Kidney (tissue), 14 donors: ENCODE results near the gene ARG1. TPM values are rescaled to one million over a fixed set of nuclear protein-coding genes. Genes with fewer than 3 reads are reported as not detected.

ENCODE experiments used
- DNase-seq, 5 donors: peaks; one replicate each; pipeline ENCODE4 v3.0.0-alpha.2; 2013 to 2020
- FAIRE-seq: peaks from 2 replicates; lab custom pipeline; 2012; peaks lifted over from hg19 to GRCh38; lab: Jason Lieb, UNC
- H3K27ac ChIP-seq, 2 donors: one replicate each; pipeline ENCODE4 v1.7.0; 2013; ENCODE audit warnings: low read depth in 2 of 2, low read length in 2 of 2, inconsistent platforms in 1 of 2
- H3K27me3 ChIP-seq: one replicate; pipeline ENCODE4 v1.7.1; 2013; ENCODE audit warnings: low read length, inconsistent platforms; ENCODE audit not compliant: control insufficient read depth, insufficient read depth
- H3K36me3 ChIP-seq, 3 donors: one replicate each; pipeline versions ENCODE4 v1.7.0 to v1.7.1; 2013; ENCODE audit warnings: low read length in 3 of 3, control low read depth in 1 of 3, inconsistent platforms in 1 of 3; ENCODE audit not compliant: insufficient read depth in 3 of 3, control insufficient read depth in 2 of 3
- H3K4me1 ChIP-seq, 3 donors: one replicate each; pipeline versions ENCODE4 v1.7.0 to v1.7.1; 2013; ENCODE audit warnings: low read length in 3 of 3, inconsistent platforms in 1 of 3, low read depth in 1 of 3; ENCODE audit not compliant: control insufficient read depth in 2 of 3, insufficient read depth in 2 of 3
- H3K4me3 ChIP-seq, 3 donors: one replicate each; pipeline versions ENCODE4 v1.7.0 to v1.8.1; 2013; ENCODE audit warnings: low read length in 3 of 3, control low read depth in 1 of 3, inconsistent platforms in 1 of 3
- H3K9ac ChIP-seq, 3 donors: one replicate each; pipeline versions ENCODE4 v1.7.0 to v1.7.1; 2013; ENCODE audit warnings: low read length in 3 of 3, control low read depth in 1 of 3, inconsistent platforms in 1 of 3
- H3K9me3 ChIP-seq, 3 donors: one replicate each; pipeline versions ENCODE4 v1.7.0 to v1.7.1; 2013; ENCODE audit warnings: low read length in 3 of 3, control low read depth in 1 of 3, inconsistent platforms in 1 of 3; ENCODE audit not compliant: control insufficient read depth in 2 of 3, insufficient read depth in 1 of 3
- CTCF ChIP-seq: IDR thresholded peaks from 3 replicates; pipeline ENCODE4 v1.5.1; 2012; ENCODE audit warnings: mild to moderate bottlenecking, moderate library complexity, borderline replicate concordance; ENCODE audit not compliant: insufficient read depth; ENCODE audit errors: extremely low read depth
- intact Hi-C: fragments of 100-400 bp; cut with DNase I; formaldehyde crosslinking; loops from one replicate; pipeline ENCODE4 v1.11.1; 2022
- polyA plus RNA-seq: library from polyadenylated mRNA; stranded (reverse); fragments of 350-450 nt; fragmentation: Illumina TruSeq; extraction: RNeasy Lipid Tissue Mini Kit (QIAGEN cat#74804); gene quantifications from one replicate; pipeline ENCODE4 v1.2.3, GENCODE V29; 2014; ENCODE audit warnings: low read depth, low replicate concordance; ENCODE audit not compliant: insufficient read depth
- total RNA-seq: library from RNA; stranded (reverse); fragmentation: NEBNext Ultra II Directional; extraction: Animal tissue kit (Norgen Biotek cat#: 25700); gene quantifications from one replicate; pipeline ENCODE4 v1.2.1, GENCODE V29; 2021
- donor health status: control.
- donor health status: control.
- donor health status: control.
- donor health status: control.
- donor health status: control.
- donor health status: DM: yes; HTN: yes; CAD: no.
- donor health status: Normal renal cell carcinoma (clear cell type).

Gene ARG1
- total and polyA plus RNA-seq, 2 donors from 2014 or later = not detected

GRCh38 chr6:131587909-131588308, 14.9 kb downstream of the ARG1 start:
- H3K27me3 ChIP-seq = no peaks in the 10 kb centered on the region
- intact Hi-C loops = no loop called here
- no peaks in the 10 kb centered on the region for H3K9me3 ChIP-seq
- H3K27ac ChIP-seq = no peak overlapping the region
- TF ChIP-seq CTCF = no peak
- FAIRE-seq = no peak
- no peak overlapping the region for H3K4me3 ChIP-seq
- H3K9ac ChIP-seq = no peak overlapping the region
- peaks cover 10 to 57% (median 24%) of the 10 kb centered on the region in 3 donors for H3K36me3 ChIP-seq
- no peaks in the 10 kb centered on the region for H3K4me1 ChIP-seq
- no peak for DNase-seq

DNA sequence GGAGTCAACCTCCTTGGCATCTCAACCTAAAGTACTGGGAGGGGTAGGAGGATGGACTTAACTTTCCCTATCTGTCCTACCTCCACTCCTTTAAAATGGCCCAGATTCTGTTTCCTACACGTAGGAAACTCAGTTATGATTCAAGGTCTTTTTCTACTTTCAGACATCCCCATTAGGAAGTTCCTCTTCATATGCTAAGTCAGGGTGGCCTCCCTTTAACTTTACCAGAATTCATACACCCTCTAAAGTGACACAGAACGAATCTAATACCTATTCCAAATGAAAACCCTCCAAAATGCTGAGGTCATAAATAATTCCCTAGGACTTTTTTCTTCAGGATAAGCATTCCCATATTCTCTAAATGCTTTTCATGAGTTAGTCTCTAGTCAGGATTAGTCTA, 15.6 kb downstream of the ARG1 start:
- no peaks in the 10 kb centered on the region for H3K9me3 ChIP-seq
- H3K4me3 ChIP-seq = no peak overlapping the region
- DNase-seq (no peak), FAIRE-seq (no peak)
- H3K9ac ChIP-seq = no peak overlapping the region
- no peaks in the 10 kb centered on the region for H3K4me1 ChIP-seq
- intact Hi-C loops = no loop called here
- no peaks in the 10 kb centered on the region for H3K27me3 ChIP-seq
- no peak overlapping the region for H3K27ac ChIP-seq
- TF ChIP-seq CTCF = no peak
- H3K36me3 ChIP-seq = peaks cover 13 to 54% (median 25%) of the 10 kb centered on the region in 3 donors

GRCh38 chr6:131592935-131593334, 19.9 kb downstream of the ARG1 start:
- FAIRE-seq = no peak
- no peak overlapping the region for H3K4me3 ChIP-seq
- peaks cover 19 to 70% (median 37%) of the 10 kb centered on the region in 3 donors for H3K36me3 ChIP-seq

More at GRCh38 chr6:131592935-131593334, 19.9 kb downstream of the ARG1 start:
- H3K9me3 ChIP-seq = no peaks in the 10 kb centered on the region
- no peak overlapping the region for H3K9ac ChIP-seq
- no peak for TF ChIP-seq CTCF
- intact Hi-C loops = no loop called here
- no peak for DNase-seq
- no peak overlapping the region for H3K27ac ChIP-seq
- no peaks in the 10 kb centered on the region for H3K4me1 ChIP-seq
- H3K27me3 ChIP-seq = no peaks in the 10 kb centered on the region
